CD14-positive monocyte (primary cell): ENCODE data around the gene PLSCR3. TPM values are rescaled to one million over a fixed set of nuclear protein-coding genes. Genes with fewer than 3 reads are reported as not detected.

Source experiments
- DNase-seq, 3 donors: peaks; one replicate each; pipeline ENCODE4 v3.0.0-alpha.2; 2011 to 2022
- H2AFZ ChIP-seq: 2 replicates; pipeline ENCODE4 v1.6.0; 2012; ENCODE audit warnings: mild to moderate bottlenecking, low read depth, low read length, inconsistent platforms; ENCODE audit not compliant: insufficient read depth, poor library complexity, severe bottlenecking
- H3K27ac ChIP-seq, 2 donors: 1 replicate in 1 of 2; 2 replicates in 1 of 2; pipeline ENCODE4 v1.5.1; 2012 to 2013; ENCODE audit warnings: low read length in 2 of 2, control low read depth in 1 of 2, inconsistent platforms in 1 of 2, low read depth in 1 of 2, mild to moderate bottlenecking in 1 of 2
- H3K27me3 ChIP-seq, 2 donors: one replicate each; pipeline versions ENCODE4 v1.6.0 to v1.6.1; 2011 to 2013; ENCODE audit warnings: low read length in 2 of 2; ENCODE audit not compliant: control insufficient read depth in 2 of 2, insufficient read depth in 2 of 2
- H3K36me3 ChIP-seq, 2 donors: replicated peaks in 1 of 2; 1 replicate in 1 of 2; 2 replicates in 1 of 2; pipeline versions ENCODE4 v1.5.1 to v1.6.1; 2012 to 2013; ENCODE audit warnings: low read length in 2 of 2, control low read depth in 1 of 2, inconsistent platforms in 1 of 2, mild to moderate bottlenecking in 1 of 2; ENCODE audit not compliant: insufficient read depth in 2 of 2, control insufficient read depth in 1 of 2
- H3K4me1 ChIP-seq, 2 donors: 1 replicate in 1 of 2; 2 replicates in 1 of 2; pipeline versions ENCODE4 v1.5.1 to v1.6.1; 2012 to 2013; ENCODE audit warnings: low read length in 2 of 2, control low read depth in 1 of 2, inconsistent platforms in 1 of 2, mild to moderate bottlenecking in 1 of 2, moderate library complexity in 1 of 2; ENCODE audit not compliant: insufficient read depth in 2 of 2, control insufficient read depth in 1 of 2
- H3K4me2 ChIP-seq: replicated peaks from 2 replicates; pipeline ENCODE3; 2012; ENCODE audit warnings: low read length, moderate library complexity, mild to moderate bottlenecking; ENCODE audit not compliant: poor library complexity, severe bottlenecking; ENCODE audit errors: extremely low read depth
- H3K4me3 ChIP-seq, 3 experiments: fragments of 200-600 bp in 1 of 3; sonication (generic) in 1 of 3; replicated peaks in 1 of 3; 1 replicate in 2 of 3; 2 replicates in 1 of 3; pipeline ENCODE4 v1.5.1; 2011 to 2013; ENCODE audit warnings: low read length in 3 of 3, mild to moderate bottlenecking in 3 of 3, control low read depth in 2 of 3, low read depth in 2 of 3, inconsistent platforms in 1 of 3, moderate library complexity in 1 of 3
- H3K79me2 ChIP-seq: 2 replicates; pipeline ENCODE4 v1.6.0; 2012; ENCODE audit warnings: mild to moderate bottlenecking, control low read depth, inconsistent platforms, low read length, moderate library complexity; ENCODE audit not compliant: insufficient read depth
- H3K9ac ChIP-seq: 2 replicates; pipeline ENCODE4 v1.6.0; 2017; ENCODE audit warnings: low read length, mild to moderate bottlenecking; ENCODE audit not compliant: insufficient read depth, poor library complexity, severe bottlenecking
- H3K9me3 ChIP-seq, 2 donors: replicated peaks in 1 of 2; 1 replicate in 1 of 2; 2 replicates in 1 of 2; pipeline versions ENCODE4 v1.5.1 to v1.6.1; 2012 to 2013; ENCODE audit warnings: low read length in 2 of 2, control low read depth in 1 of 2; ENCODE audit not compliant: control insufficient read depth in 1 of 2, insufficient read depth in 1 of 2
- H4K20me1 ChIP-seq: 2 replicates; pipeline ENCODE4 v1.6.0; 2012; ENCODE audit warnings: mild to moderate bottlenecking, low read length, control low read depth, moderate library complexity; ENCODE audit not compliant: insufficient read depth
- H3K27ac Mint-ChIP-seq, 7 donors: one replicate each; pipeline ENCODE4 v1.8.0; 2020; ENCODE audit warnings: mild to moderate bottlenecking in 7 of 7, mixed read lengths in 7 of 7, moderate library complexity in 6 of 7, inconsistent platforms in 2 of 7
- H3K27me3 Mint-ChIP-seq, 3 donors: one replicate each; pipeline ENCODE4 v1.8.0; 2021 to 2022; ENCODE audit warnings: low read depth in 3 of 3, mild to moderate bottlenecking in 3 of 3, mixed read lengths in 3 of 3, moderate library complexity in 3 of 3, inconsistent platforms in 1 of 3
- H3K36me3 Mint-ChIP-seq, 2 donors: one replicate each; pipeline ENCODE4 v1.8.0; 2020; ENCODE audit warnings: mixed read lengths in 2 of 2, inconsistent platforms in 1 of 2, mild to moderate bottlenecking in 1 of 2
- H3K4me1 Mint-ChIP-seq: one replicate; pipeline ENCODE4 v1.8.0; 2020; ENCODE audit warnings: mild to moderate bottlenecking, mixed read lengths
- H3K4me3 Mint-ChIP-seq, 2 donors: one replicate each; pipeline ENCODE4 v1.8.0; 2020; ENCODE audit warnings: mild to moderate bottlenecking in 2 of 2, mixed read lengths in 2 of 2, moderate library complexity in 1 of 2
- H3K9me3 Mint-ChIP-seq, 7 donors: one replicate each; pipeline ENCODE4 v1.8.0; 2020 to 2022; ENCODE audit warnings: mixed read lengths in 7 of 7, mild to moderate bottlenecking in 6 of 7, moderate library complexity in 6 of 7, inconsistent platforms in 2 of 7
- CTCF ChIP-seq: fragments of 200-600 bp; IDR thresholded peaks from one replicate; pipeline ENCODE4 v1.8.0; 2022; ENCODE audit warnings: antibody characterized with exemption, mild to moderate bottlenecking
- WGBS: methylation state at CpG from one replicate; pipeline ENCODE4 v1.1.5; 2013; ENCODE audit warnings: missing lambda C conversion rate; ENCODE audit not compliant: insufficient coverage; 5-methylcytosine and 5-hydroxymethylcytosine counted together
- intact Hi-C, 2 donors: fragments of 100-400 bp; cut with micrococcal nuclease; formaldehyde crosslinking; loops; one replicate each; pipeline versions ENCODE4 v1.15.0 to v1.15.1; 2023
- polyA plus RNA-seq, 3 donors: library from polyadenylated mRNA; depleted of rRNA in 1 of 3; unstranded in 2 of 3; stranded (reverse) in 1 of 3; fragments of 300-500 nt in 2 of 3; fragments of >200 nt in 1 of 3; fragmentation: Illumina TruSeq in 2 of 3; gene quantifications; 1 replicate in 2 of 3; 2 replicates in 1 of 3; pipeline ENCODE4 v1.2.3, GENCODE V29; 2012 to 2021

The PLSCR3 gene
- polyA plus RNA-seq, 3 donors, result 37.6 to 70.4 (median 45.7) TPM

GRCh38 chr17:7426896-7427489 lies 32.7 kb upstream of the PLSCR3 start:
- H3K36me3 Mint-ChIP-seq, result no peaks in the 10 kb centered on the region
- peak overlapping the region in 1 of 7 donors; percentile 71 for H3K27ac Mint-ChIP-seq
- intact Hi-C loops, result no loop called here

GRCh38 chr17:7426203-7426863 lies 32.0 kb upstream of the PLSCR3 start:
- Histone ChIP-seq H3K27ac (no peak overlapping the region), H3K36me3 (no peaks in the 10 kb centered on the region), H3K4me1 (no peaks in the 10 kb centered on the region), H2AFZ (no peak overlapping the region), H3K4me3 (no peak overlapping the region), H3K79me2 (no peaks in the 10 kb centered on the region), H3K9me3 (no peaks in the 10 kb centered on the region), H4K20me1 (no peaks in the 10 kb centered on the region), H3K9ac (no peak overlapping the region), H3K27me3 (no peaks in the 10 kb centered on the region), H3K4me2 (no peak overlapping the region)
- intact Hi-C loops, result no loop called here
- no peak for TF ChIP-seq CTCF
- Mint-ChIP-seq H3K4me1 (no peaks in the 10 kb centered on the region), H3K4me3 (no peak overlapping the region), H3K27ac (no peak overlapping the region), H3K9me3 (no peaks in the 10 kb centered on the region), H3K36me3 (no peaks in the 10 kb centered on the region), H3K27me3 (peaks cover 0 to 5% (median 2%) of the 10 kb centered on the region in 3 donors)
- 97% methylated on average over 26 of the region's 33 CpGs for WGBS
- DNase-seq, result no peak

More at GRCh38 chr17:7426896-7427489, 32.7 kb upstream of the PLSCR3 start:
- 95% methylated on average over 21 of the region's 29 CpGs for WGBS
- Histone ChIP-seq H3K27me3 (no peaks in the 10 kb centered on the region), H3K4me2 (no peak overlapping the region), H3K79me2 (no peaks in the 10 kb centered on the region), H3K9me3 (no peaks in the 10 kb centered on the region), H3K9ac (no peak overlapping the region), H3K36me3 (no peaks in the 10 kb centered on the region), H3K27ac (no peak overlapping the region), H3K4me3 (no peak overlapping the region), H4K20me1 (no peaks in the 10 kb centered on the region), H3K4me1 (no peaks in the 10 kb centered on the region), H2AFZ (no peak overlapping the region)
- DNase-seq, result no peak
- Mint-ChIP-seq H3K27me3 (peaks cover 0 to 4% (median 2%) of the 10 kb centered on the region in 3 donors), H3K9me3 (no peaks in the 10 kb centered on the region), H3K4me3 (no peak overlapping the region), H3K4me1 (no peaks in the 10 kb centered on the region)
- TF ChIP-seq CTCF, result no peak
